SK-N-SH (cell line): Measurements from ENCODE around the gene POLR1A. TPM values are rescaled to one million over a fixed set of nuclear protein-coding genes. Genes with fewer than 3 reads are reported as not detected.

Source experiments
- CTCF ChIA-PET: fragments of 300-600, 350-600 bp; formaldehyde crosslinking; extraction: SDS; loops from one replicate; lab custom pipeline; 2021; lab: Yijun Ruan, JAX
- POLR2A ChIA-PET: fragments of 350-600 bp; sonication (Branson Sonifier 250); formaldehyde crosslinking; extraction: SDS; loops from one replicate; lab custom pipeline; 2020; ENCODE audit warnings: antibody characterized with exemption, inconsistent platforms; lab: Yijun Ruan, JAX
- DNase-seq: peaks from one replicate; pipeline ENCODE4 v3.0.0; 2012
- H2AFZ ChIP-seq: fragments of 200-600 bp; sonication (generic); 2 replicates; pipeline ENCODE4 v1.8.1; 2016; ENCODE audit warnings: antibody characterized with exemption, mild to moderate bottlenecking, low read depth
- H3F3A ChIP-seq: fragments of 200-600 bp; sonication (generic); replicated peaks from 2 replicates; pipeline ENCODE3; 2016; ENCODE audit warnings: antibody characterized with exemption, mild to moderate bottlenecking; ENCODE audit not compliant: insufficient read depth
- H3K27ac ChIP-seq, 2 experiments: fragments of 200-500 bp in 1 of 2; fragments of 200-600 bp in 1 of 2; sonication (Bioruptor generic) in 1 of 2; sonication (generic), shearing (Covaris generic) in 1 of 2; 2 replicates each; pipeline versions ENCODE4 v1.5.1 to v1.6.1; 2014 to 2016; ENCODE audit warnings: low read depth in 2 of 2, inconsistent platforms in 1 of 2, low read length in 1 of 2, mild to moderate bottlenecking in 1 of 2, mixed read lengths in 1 of 2
- H3K27me3 ChIP-seq: fragments of 200-600 bp; sonication (generic), shearing (Covaris generic); 2 replicates; pipeline ENCODE4 v1.6.1; 2016; ENCODE audit warnings: mixed run types; ENCODE audit not compliant: insufficient read depth
- H3K36me3 ChIP-seq, 2 experiments: fragments of 200-500 bp in 1 of 2; fragments of 200-600 bp in 1 of 2; sonication (Bioruptor generic) in 1 of 2; sonication (generic) in 1 of 2; replicated peaks in 1 of 2; 2 replicates each; pipeline versions ENCODE3 to v1.5.1; 2014 to 2016; ENCODE audit warnings: low read length in 1 of 2, mild to moderate bottlenecking in 1 of 2; ENCODE audit not compliant: insufficient read depth in 2 of 2, control insufficient read depth in 1 of 2
- H3K4me1 ChIP-seq, 2 experiments: fragments of 200-500 bp in 1 of 2; fragments of 200-600 bp in 1 of 2; sonication (Bioruptor generic) in 1 of 2; sonication (generic), shearing (Covaris generic) in 1 of 2; 2 replicates each; pipeline versions ENCODE4 v1.5.1 to v1.6.1; 2014 to 2016; ENCODE audit warnings: low read depth in 1 of 2, low read length in 1 of 2, mixed run types in 1 of 2; ENCODE audit not compliant: insufficient read depth in 2 of 2, control insufficient read depth in 1 of 2
- H3K4me2 ChIP-seq: fragments of 200-600 bp; sonication (generic), shearing (Covaris generic); 2 replicates; pipeline ENCODE4 v1.6.1; 2017; ENCODE audit warnings: mixed run types
- H3K4me3 ChIP-seq, 2 experiments: fragments of 200-500 bp in 1 of 2; fragments of 200-600 bp in 1 of 2; sonication (Bioruptor generic) in 1 of 2; sonication (generic), shearing (Covaris generic) in 1 of 2; 2 replicates each; pipeline versions ENCODE4 v1.5.1 to v1.8.1; 2014 to 2016; ENCODE audit warnings: low read depth in 2 of 2, inconsistent platforms in 1 of 2, low read length in 1 of 2, mild to moderate bottlenecking in 1 of 2, mixed read lengths in 1 of 2, moderate library complexity in 1 of 2
- H3K79me2 ChIP-seq: fragments of 200-600 bp; sonication (generic); 2 replicates; pipeline ENCODE4 v1.8.1; 2017; ENCODE audit warnings: mild to moderate bottlenecking; ENCODE audit not compliant: insufficient read depth
- H3K9ac ChIP-seq: fragments of 200-600 bp; sonication (generic); 2 replicates; pipeline ENCODE4 v1.6.1; 2017; ENCODE audit warnings: mixed run types
- H3K9me2 ChIP-seq: fragments of 200-600 bp; sonication (generic); 2 replicates; pipeline ENCODE4 v1.6.1; 2017; ENCODE audit warnings: mixed run types
- H3K9me3 ChIP-seq: fragments of 200-600 bp; sonication (generic); 2 replicates; pipeline ENCODE4 v1.6.1; 2017; ENCODE audit warnings: mixed run types, mild to moderate bottlenecking, moderate library complexity
- H4K20me1 ChIP-seq: fragments of 200-600 bp; sonication (generic); 2 replicates; pipeline ENCODE4 v1.6.1; 2017; ENCODE audit warnings: mild to moderate bottlenecking, mixed run types; ENCODE audit not compliant: insufficient read depth
- CTCF ChIP-seq: fragments of 200-600 bp; sonication (generic); IDR thresholded peaks from 2 replicates; pipeline ENCODE4 v1.6.1; 2017; ENCODE audit warnings: antibody characterized with exemption, mild to moderate bottlenecking, moderate library complexity
- EP300 ChIP-seq, 2 experiments: IDR thresholded peaks; 2 replicates each; pipeline versions ENCODE4 v1.4.0 to v1.6.1; 2012; ENCODE audit warnings: borderline replicate concordance in 1 of 2, low read depth in 1 of 2, low read length in 1 of 2
- FOSL2 ChIP-seq: IDR thresholded peaks from 2 replicates; pipeline ENCODE4 v1.4.0; 2012; ENCODE audit warnings: low read depth, mild to moderate bottlenecking, moderate library complexity, borderline replicate concordance
- FOXJ3 ChIP-seq: sonication (generic); formaldehyde crosslinking; IDR thresholded peaks from 2 replicates; pipeline ENCODE4 v1.5.1; 2020; ENCODE audit warnings: mild to moderate bottlenecking, missing genetic modification reagents
- FOXM1 ChIP-seq: IDR thresholded peaks from 2 replicates; pipeline ENCODE4 v1.4.0; 2012; ENCODE audit warnings: low read depth, mild to moderate bottlenecking
- GABPA ChIP-seq: IDR thresholded peaks from 2 replicates; pipeline ENCODE4 v1.4.0; 2012; ENCODE audit warnings: low read depth, mild to moderate bottlenecking
- GATA2 ChIP-seq: sonication (generic); formaldehyde crosslinking; IDR thresholded peaks from 2 replicates; pipeline ENCODE4 v1.5.0; 2020; ENCODE audit warnings: mild to moderate bottlenecking, missing genetic modification reagents
- IRF3 ChIP-seq: fragments of 150-350 bp; IDR thresholded peaks from 2 replicates; pipeline ENCODE4 v1.6.1; 2016; ENCODE audit warnings: mild to moderate bottlenecking, low read depth, low read length
- JUND ChIP-seq: IDR thresholded peaks from 2 replicates; pipeline ENCODE4 v1.4.0; 2012
- NFIC ChIP-seq: IDR thresholded peaks from 2 replicates; pipeline ENCODE4 v1.4.0; 2012; ENCODE audit warnings: borderline replicate concordance
- POLR2AphosphoS5 ChIP-seq: IDR thresholded peaks from 2 replicates; pipeline ENCODE4 v1.6.1; 2012; ENCODE audit warnings: low read depth, low read length
- RAD21 ChIP-seq: IDR thresholded peaks from 2 replicates; pipeline ENCODE4 v1.6.1; 2012; ENCODE audit warnings: mild to moderate bottlenecking, low read length
- RFX5 ChIP-seq: IDR thresholded peaks from 2 replicates; pipeline ENCODE4 v1.6.1; 2012; ENCODE audit warnings: mild to moderate bottlenecking, improper control_type of control experiment, low read length
- TAF1 ChIP-seq: IDR thresholded peaks from 2 replicates; pipeline ENCODE4 v1.6.1; 2012; ENCODE audit warnings: low read depth, mild to moderate bottlenecking, low read length, moderate library complexity, borderline replicate concordance
- TCF12 ChIP-seq: IDR thresholded peaks from 2 replicates; pipeline ENCODE4 v1.4.0; 2012
- TEAD4 ChIP-seq: IDR thresholded peaks from 2 replicates; pipeline ENCODE4 v1.4.0; 2012; ENCODE audit warnings: mild to moderate bottlenecking, borderline replicate concordance; ENCODE audit not compliant: insufficient read depth
- USF1 ChIP-seq: IDR thresholded peaks from 2 replicates; pipeline ENCODE4 v1.4.0; 2012; ENCODE audit warnings: low read depth, borderline replicate concordance
- USF2 ChIP-seq: fragments of 150-350 bp; IDR thresholded peaks from 2 replicates; pipeline ENCODE4 v1.6.1; 2017; ENCODE audit warnings: antibody characterized with exemption, low read length, low read depth, borderline replicate concordance
- YY1 ChIP-seq: IDR thresholded peaks from 2 replicates; pipeline ENCODE4 v1.4.0; 2012; ENCODE audit warnings: low read depth, mild to moderate bottlenecking
- WGBS: methylation state at CpG from one replicate; pipeline ENCODE4 v1.1.6; 2017; ENCODE audit warnings: low lambda C conversion rate; 5-methylcytosine and 5-hydroxymethylcytosine counted together
- polyA plus RNA-seq, 3 experiments: library from polyadenylated mRNA; depleted of rRNA; stranded (reverse); fragments of >200 nt; gene quantifications; 2 replicates each; pipeline ENCODE4 v1.2.3, GENCODE V29; 2012

Gene POLR1A
- polyA plus RNA-seq, 1 of the 3 experiments (the other 2 are of a cell fraction): 6.1 TPM

GRCh38 chr2:86029873-86030272 lies 75.8 kb downstream of the POLR1A start:
- 95% methylated on average over 14 of the region's 14 CpGs for WGBS
- Histone ChIP-seq H3F3A (no peaks in the 10 kb centered on the region), H3K9me2 (no peaks in the 10 kb centered on the region), H3K4me3 (no peak overlapping the region), H3K27me3 (no peaks in the 10 kb centered on the region), H4K20me1 (no peaks in the 10 kb centered on the region), H3K4me1 (no peaks in the 10 kb centered on the region), H3K36me3 (peaks cover 6 to 89% of the 10 kb centered on the region in 2 experiments), H3K9ac (no peak overlapping the region), H3K9me3 (no peaks in the 10 kb centered on the region), H3K4me2 (no peak overlapping the region), H2AFZ (no peak overlapping the region), H3K27ac (no peak overlapping the region), H3K79me2 (no peaks in the 10 kb centered on the region)
- no peak for TF ChIP-seq FOXM1
- TF ChIP-seq TEAD4: no peak
- no peak for TF ChIP-seq GATA2 (CRISPR knock-in tag)
- TF ChIP-seq USF1: no peak
- no peak for TF ChIP-seq NFIC
- no peak for TF ChIP-seq JUND
- no peak for TF ChIP-seq GABPA
- TF ChIP-seq POLR2AphosphoS5: no peak
- no peak for TF ChIP-seq EP300 (IDR thresholded peaks at IDR 0.05; ENCODE audit: borderline replicate concordance in 1 of 2, low read depth in 1 of 2, low read length in 1 of 2)
- TF ChIP-seq FOXJ3: no peak
- no peak for TF ChIP-seq TAF1
- TF ChIP-seq IRF3: no peak
- no peak for TF ChIP-seq RFX5
- no peak for TF ChIP-seq CTCF
- no peak for TF ChIP-seq FOSL2
- TF ChIP-seq RAD21: no peak
- TF ChIP-seq TCF12: no peak
- TF ChIP-seq USF2: no peak
- no peak for TF ChIP-seq YY1
- no peak for DNase-seq
- ChIA-PET POLR2A (interaction anchor here (0.7 kb wide), 1 partner anchor 8 kb away, joined by 4 read pairs; no protein-coding TSS in a partner anchor), CTCF (interaction anchor here (1.2 kb wide), 1 partner anchor 202 kb away, joined by 3 read pairs; no protein-coding TSS in a partner anchor)
